ENCODE data around the gene SPINK1.
A peak's percentile ranks its signal among the peaks of the same experiment; 100 is the strongest.
"Not testable (repeated sequence)": the region's sequence is repeated elsewhere in the genome, so short reads cannot be mapped to it uniquely, and the experiment has no call there.

Gene SPINK1

GRCh38 chr5:147831465-147831864 is at the start of gene SPINK1:
Gene SPINK1, minus strand, starts transcription at chr5:147831671. Its CDS starts 94 bp downstream, at chr5:147831577.
- H3K4me3 ChIP-seq (ENCODE audit: low read length): no peak within 1 kb of the TSS
- no peaks in the 10 kb centered on the region for H3K27me3 ChIP-seq (ENCODE audit: control insufficient read depth, insufficient read depth, low read length)
- no peaks in the 10 kb centered on the region for H3K4me1 ChIP-seq (ENCODE audit: control insufficient read depth, low read depth, low read length)
- H3K36me3 ChIP-seq (ENCODE audit: control insufficient read depth, low read depth, low read length): no peaks in the 10 kb centered on the region
- no peaks in the 10 kb centered on the region for H3K9me3 ChIP-seq (ENCODE audit: control insufficient read depth, low read depth, low read length)
- H3K27ac ChIP-seq (ENCODE audit: low read length): no peak within 1 kb of the TSS
- H3K9ac ChIP-seq (ENCODE audit: low read length): no peak within 1 kb of the TSS

- Histone ChIP-seq H3K27me3 (ENCODE audit: control insufficient read depth, insufficient read depth, low read length) (no peaks in the 10 kb centered on the region), H3K4me3 (ENCODE audit: low read length) (no peak overlapping the region), H3K36me3 (ENCODE audit: control insufficient read depth, low read depth, low read length) (no peaks in the 10 kb centered on the region), H3K9me3 (ENCODE audit: control insufficient read depth, low read depth, low read length) (no peaks in the 10 kb centered on the region), H3K4me1 (ENCODE audit: control insufficient read depth, low read depth, low read length) (peaks cover 22% of the 10 kb centered on the region), H3K9ac (ENCODE audit: low read length) (no peak overlapping the region), H3K27ac (ENCODE audit: low read length) (no peak overlapping the region)
Measured at GRCh38 chr5:147880487-147880886, 49.0 kb upstream of the SPINK1 start.

GRCh38 chr5:147879784-147880183 is 48.3 kb upstream of the SPINK1 start:
- Histone ChIP-seq H3K9me3 (ENCODE audit: control insufficient read depth, low read depth, low read length) (no peaks in the 10 kb centered on the region), H3K4me1 (ENCODE audit: control insufficient read depth, low read depth, low read length) (peaks cover 29% of the 10 kb centered on the region), H3K9ac (ENCODE audit: low read length) (no peak overlapping the region), H3K4me3 (ENCODE audit: low read length) (no peak overlapping the region), H3K36me3 (ENCODE audit: control insufficient read depth, low read depth, low read length) (no peaks in the 10 kb centered on the region), H3K27me3 (ENCODE audit: control insufficient read depth, insufficient read depth, low read length) (no peaks in the 10 kb centered on the region), H3K27ac (ENCODE audit: low read length) (no peak overlapping the region)

GRCh38 chr5:147878066-147878759 is 46.7 kb upstream of the SPINK1 start, which contains the start of gene SCGB3A2:
Gene SCGB3A2, plus strand, starts transcription at chr5:147878711. Its CDS starts 93 bp downstream, at chr5:147878804.
- H3K27ac ChIP-seq (ENCODE audit: low read length): no peak within 1 kb of the TSS
- H3K4me3 ChIP-seq (ENCODE audit: low read length): no peak within 1 kb of the TSS
- H3K4me1 ChIP-seq (ENCODE audit: control insufficient read depth, low read depth, low read length): peaks cover 33% of the 10 kb centered on the region
- no peaks in the 10 kb centered on the region for H3K9me3 ChIP-seq (ENCODE audit: control insufficient read depth, low read depth, low read length)
- H3K27me3 ChIP-seq (ENCODE audit: control insufficient read depth, insufficient read depth, low read length): no peaks in the 10 kb centered on the region
- H3K9ac ChIP-seq (ENCODE audit: low read length): no peak within 1 kb of the TSS
- H3K36me3 ChIP-seq (ENCODE audit: control insufficient read depth, low read depth, low read length): no peaks in the 10 kb centered on the region

- Histone ChIP-seq H3K27me3 (ENCODE audit: control insufficient read depth, insufficient read depth, low read length) (no peaks in the 10 kb centered on the region), H3K36me3 (ENCODE audit: control insufficient read depth, low read depth, low read length) (peaks cover 4% of the 10 kb centered on the region), H3K4me1 (ENCODE audit: control insufficient read depth, low read depth, low read length) (peaks cover 26% of the 10 kb centered on the region), H3K9me3 (ENCODE audit: control insufficient read depth, low read depth, low read length) (no peaks in the 10 kb centered on the region), H3K27ac (ENCODE audit: low read length) (no peak overlapping the region), H3K4me3 (ENCODE audit: low read length) (no peak overlapping the region), H3K9ac (ENCODE audit: low read length) (no peak overlapping the region)
Measured at GRCh38 chr5:147876626-147877025, 45.2 kb upstream of the SPINK1 start.

GRCh38 chr5:147876141-147876540 is 44.7 kb upstream of the SPINK1 start:
- Histone ChIP-seq H3K4me1 (ENCODE audit: control insufficient read depth, low read depth, low read length) (peaks cover 26% of the 10 kb centered on the region), H3K4me3 (ENCODE audit: low read length) (no peak overlapping the region), H3K9me3 (ENCODE audit: control insufficient read depth, low read depth, low read length) (no peaks in the 10 kb centered on the region), H3K27me3 (ENCODE audit: control insufficient read depth, insufficient read depth, low read length) (no peaks in the 10 kb centered on the region), H3K27ac (ENCODE audit: low read length) (no peak overlapping the region), H3K36me3 (ENCODE audit: control insufficient read depth, low read depth, low read length) (peaks cover 4% of the 10 kb centered on the region), H3K9ac (ENCODE audit: low read length) (no peak overlapping the region)

- peaks cover 26% of the 10 kb centered on the region for H3K4me1 ChIP-seq (ENCODE audit: control insufficient read depth, low read depth, low read length)
- no peaks in the 10 kb centered on the region for H3K27me3 ChIP-seq (ENCODE audit: control insufficient read depth, insufficient read depth, low read length)
- no peaks in the 10 kb centered on the region for H3K9me3 ChIP-seq (ENCODE audit: control insufficient read depth, low read depth, low read length)
- peak overlapping the region; percentile 54 for H3K27ac ChIP-seq (ENCODE audit: low read length)
- peak overlapping the region; percentile 72 for H3K4me3 ChIP-seq (ENCODE audit: low read length)
- peaks cover 4% of the 10 kb centered on the region for H3K36me3 ChIP-seq (ENCODE audit: control insufficient read depth, low read depth, low read length)
- H3K9ac ChIP-seq (ENCODE audit: low read length): peak overlapping the region; percentile 54
Measured at GRCh38 chr5:147874910-147875367, 43.5 kb upstream of the SPINK1 start.

- Histone ChIP-seq H3K4me3 (ENCODE audit: low read length) (peak overlapping the region; percentile 72), H3K27ac (ENCODE audit: low read length) (peak overlapping the region; percentile 54)
Measured at GRCh38 chr5:147874118-147874875, 42.8 kb upstream of the SPINK1 start.

GRCh38 chr5:147872744-147873435 is 41.4 kb upstream of the SPINK1 start:
- not testable (repeated sequence) for H3K36me3 ChIP-seq (ENCODE audit: control insufficient read depth, low read depth, low read length); H3K9me3 ChIP-seq (ENCODE audit: control insufficient read depth, low read depth, low read length); H3K27me3 ChIP-seq (ENCODE audit: control insufficient read depth, insufficient read depth, low read length)
- H3K4me3 ChIP-seq (ENCODE audit: low read length): peak overlapping the region; percentile 72
- peak overlapping the region; percentile 81 for H3K9ac ChIP-seq (ENCODE audit: low read length)
- H3K4me1 ChIP-seq (ENCODE audit: control insufficient read depth, low read depth, low read length): peaks cover 34% of the 10 kb centered on the region
- peak overlapping the region; percentile 68 for H3K27ac ChIP-seq (ENCODE audit: low read length)

More at GRCh38 chr5:147874118-147874875, 42.8 kb upstream of the SPINK1 start:
- H3K4me1 ChIP-seq (ENCODE audit: control insufficient read depth, low read depth, low read length): peaks cover 30% of the 10 kb centered on the region
- H3K36me3 ChIP-seq (ENCODE audit: control insufficient read depth, low read depth, low read length); H3K9me3 ChIP-seq (ENCODE audit: control insufficient read depth, low read depth, low read length); H3K27me3 ChIP-seq (ENCODE audit: control insufficient read depth, insufficient read depth, low read length): not testable (repeated sequence)
- peak overlapping the region; percentile 81 for H3K9ac ChIP-seq (ENCODE audit: low read length)

GRCh38 chr5:147871980-147872549 is 40.6 kb upstream of the SPINK1 start:
- not testable (repeated sequence) for H3K36me3 ChIP-seq (ENCODE audit: control insufficient read depth, low read depth, low read length); H3K27me3 ChIP-seq (ENCODE audit: control insufficient read depth, insufficient read depth, low read length); H3K9me3 ChIP-seq (ENCODE audit: control insufficient read depth, low read depth, low read length)
- peak overlapping the region; percentile 77 for H3K9ac ChIP-seq (ENCODE audit: low read length)
- H3K27ac ChIP-seq (ENCODE audit: low read length): peak overlapping the region; percentile 75
- peaks cover 34% of the 10 kb centered on the region for H3K4me1 ChIP-seq (ENCODE audit: control insufficient read depth, low read depth, low read length)
- peak overlapping the region; percentile 72 for H3K4me3 ChIP-seq (ENCODE audit: low read length)

DNA sequence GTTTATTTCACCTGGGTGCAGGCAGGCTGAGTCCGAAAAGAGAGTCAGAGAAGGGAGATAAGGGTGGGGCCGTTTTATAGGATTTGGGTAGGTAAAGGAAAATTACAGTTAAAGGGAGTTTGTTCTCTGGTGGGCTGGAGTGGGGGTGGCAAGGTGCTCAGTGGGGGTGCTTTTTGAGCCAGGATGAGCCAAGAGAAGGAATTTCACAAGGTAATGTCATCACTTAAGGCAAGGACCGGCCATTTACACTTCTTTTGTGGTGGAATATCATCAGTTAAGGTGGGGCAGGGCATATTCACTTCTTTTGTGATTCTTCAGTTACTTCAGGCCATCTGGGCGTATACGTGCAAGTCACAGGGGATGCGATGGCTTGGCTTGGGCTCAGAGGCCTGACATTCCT is 38.4 kb upstream of the SPINK1 start:
- not testable (repeated sequence) for H3K9me3 ChIP-seq (ENCODE audit: control insufficient read depth, low read depth, low read length); H3K27me3 ChIP-seq (ENCODE audit: control insufficient read depth, insufficient read depth, low read length); H3K36me3 ChIP-seq (ENCODE audit: control insufficient read depth, low read depth, low read length)
- Histone ChIP-seq H3K9ac (ENCODE audit: low read length) (peak overlapping the region; percentile 74), H3K27ac (ENCODE audit: low read length) (peak overlapping the region; percentile 92), H3K4me3 (ENCODE audit: low read length) (peak overlapping the region; percentile 50), H3K4me1 (ENCODE audit: control insufficient read depth, low read depth, low read length) (peaks cover 14% of the 10 kb centered on the region)
